ENCODE results near the gene EIF2B2. TPM values are rescaled to one million over a fixed set of nuclear protein-coding genes. Genes with fewer than 3 reads are reported as not detected.

Gene EIF2B2
- total RNA-seq, 4 donors from 2014 or later: 23.3 to 58.0 (median 45.9) TPM

DNA sequence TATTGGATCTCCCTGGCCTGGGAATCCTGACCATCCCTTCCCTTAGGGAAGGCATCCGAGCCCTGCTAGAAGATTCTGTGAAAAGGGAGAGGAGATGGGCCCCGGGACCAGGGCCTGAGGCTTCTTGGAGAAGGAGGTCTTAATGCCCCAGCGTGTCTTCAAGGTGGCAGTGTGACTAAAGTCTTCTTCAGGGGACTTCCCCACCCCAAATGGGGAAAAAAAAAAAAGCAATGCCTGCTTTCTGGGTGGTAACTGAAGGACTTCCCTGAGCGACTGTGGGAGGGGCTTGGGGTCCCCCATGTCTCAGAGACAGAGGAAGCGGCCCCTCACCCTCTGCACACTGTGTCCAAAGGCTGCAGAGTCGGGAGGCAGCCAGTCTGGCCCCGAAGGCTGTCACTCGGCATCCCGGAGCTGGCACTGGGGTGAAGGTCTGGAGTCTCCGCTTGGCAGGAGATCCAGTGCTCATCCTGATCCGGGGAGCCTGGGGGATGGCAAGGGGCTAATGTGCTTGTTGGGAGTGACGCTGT is 39.5 kb upstream of the EIF2B2 start:
- Histone ChIP-seq H3K9me3 (no peaks in the 10 kb centered on the region), H3K36me3 (no peaks in the 10 kb centered on the region), H3K27ac (replicated peaks in 1 of 4) (no peak overlapping the region), H3K27me3 (no peaks in the 10 kb centered on the region), H3K4me3 (no peak overlapping the region), H3K4me1 (peaks cover 7 to 23% (median 16%) of the 10 kb centered on the region in 4 donors)
- TF ChIP-seq EP300 (IDR thresholded peaks at IDR 0.05): no peak
- TF ChIP-seq, protein P1, sequence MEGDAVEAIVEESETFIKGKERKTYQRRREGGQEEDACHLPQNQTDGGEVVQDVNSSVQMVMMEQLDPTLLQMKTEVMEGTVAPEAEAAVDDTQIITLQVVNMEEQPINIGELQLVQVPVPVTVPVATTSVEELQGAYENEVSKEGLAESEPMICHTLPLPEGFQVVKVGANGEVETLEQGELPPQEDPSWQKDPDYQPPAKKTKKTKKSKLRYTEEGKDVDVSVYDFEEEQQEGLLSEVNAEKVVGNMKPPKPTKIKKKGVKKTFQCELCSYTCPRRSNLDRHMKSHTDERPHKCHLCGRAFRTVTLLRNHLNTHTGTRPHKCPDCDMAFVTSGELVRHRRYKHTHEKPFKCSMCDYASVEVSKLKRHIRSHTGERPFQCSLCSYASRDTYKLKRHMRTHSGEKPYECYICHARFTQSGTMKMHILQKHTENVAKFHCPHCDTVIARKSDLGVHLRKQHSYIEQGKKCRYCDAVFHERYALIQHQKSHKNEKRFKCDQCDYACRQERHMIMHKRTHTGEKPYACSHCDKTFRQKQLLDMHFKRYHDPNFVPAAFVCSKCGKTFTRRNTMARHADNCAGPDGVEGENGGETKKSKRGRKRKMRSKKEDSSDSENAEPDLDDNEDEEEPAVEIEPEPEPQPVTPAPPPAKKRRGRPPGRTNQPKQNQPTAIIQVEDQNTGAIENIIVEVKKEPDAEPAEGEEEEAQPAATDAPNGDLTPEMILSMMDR (IDR thresholded peaks at IDR 0.05): no peak
- intact Hi-C loops (cut with DNase I): no loop called here
- WGBS: 69% methylated on average over 7 of the region's 12 CpGs
- no peak for DNase-seq (ENCODE audit: extremely low spot score)

GRCh38 chr14:74963705-74964271 is 38.9 kb upstream of the EIF2B2 start:
- no peaks in the 10 kb centered on the region for H3K36me3 ChIP-seq
- H3K27ac ChIP-seq (replicated peaks in 1 of 4): no peak overlapping the region
- H3K9me3 ChIP-seq: no peaks in the 10 kb centered on the region
- intact Hi-C loops (cut with DNase I): no loop called here
- H3K27me3 ChIP-seq: no peaks in the 10 kb centered on the region
- H3K4me3 ChIP-seq: no peak overlapping the region
- no peak for DNase-seq (ENCODE audit: extremely low spot score)
- H3K4me1 ChIP-seq: peaks cover 7 to 26% (median 20%) of the 10 kb centered on the region in 4 donors
- 43% methylated on average over 9 of the region's 9 CpGs for WGBS
- TF ChIP-seq EP300 (IDR thresholded peaks at IDR 0.05): no peak
- TF ChIP-seq, protein P1 (IDR thresholded peaks at IDR 0.05): no peak
- TF ChIP-seq POLR2A (IDR thresholded peaks at IDR 0.05; ENCODE audit: low read depth): no peak
- no peak for TF ChIP-seq POLR2AphosphoS5 (IDR thresholded peaks at IDR 0.05)

- intact Hi-C loops (cut with DNase I): no loop called here
- no peak for TF ChIP-seq POLR2A (IDR thresholded peaks at IDR 0.05; ENCODE audit: low read depth)
- no peak overlapping the region for H3K4me3 ChIP-seq
Observed at GRCh38 chr14:74964787-74965485, 37.8 kb upstream of the EIF2B2 start.

DNA sequence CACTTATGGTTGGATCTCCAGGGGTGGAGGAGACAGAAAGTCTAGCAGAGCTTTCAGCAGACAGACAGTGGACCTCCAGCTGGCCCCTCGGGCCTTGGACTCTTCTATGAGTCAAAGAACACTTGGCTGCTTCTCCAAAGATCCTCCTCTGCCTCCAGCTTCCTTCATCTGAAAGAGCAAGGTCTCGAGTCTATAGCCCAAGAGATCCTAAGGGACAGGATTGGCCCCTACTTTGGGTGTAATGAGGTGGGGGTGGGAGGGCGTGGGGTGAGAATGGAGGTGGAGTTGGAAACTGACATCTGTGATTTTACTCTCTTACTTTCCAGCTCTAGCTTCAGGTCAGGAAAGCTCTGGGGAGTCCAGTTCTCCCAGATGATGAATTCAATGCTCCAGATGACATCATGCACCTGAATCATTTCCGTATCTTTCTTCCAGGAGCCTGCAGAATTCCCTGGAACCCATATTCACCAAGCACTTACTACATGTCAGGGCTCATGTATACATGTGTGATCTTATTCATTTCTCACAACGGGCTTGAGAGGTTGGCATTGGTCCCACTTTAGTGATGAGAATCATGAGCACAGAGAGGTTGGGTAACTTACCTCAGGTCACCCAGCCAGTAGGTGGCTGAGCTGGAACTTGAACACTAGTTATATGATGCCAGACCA is 37.1 kb upstream of the EIF2B2 start:
- no peak for DNase-seq (ENCODE audit: extremely low spot score)
- no peaks in the 10 kb centered on the region for H3K9me3 ChIP-seq
- intact Hi-C loops (cut with DNase I): no loop called here
- H3K36me3 ChIP-seq: no peaks in the 10 kb centered on the region
- H3K27ac ChIP-seq (replicated peaks in 1 of 4): no peak overlapping the region
- H3K27me3 ChIP-seq: no peaks in the 10 kb centered on the region
- WGBS: 72% methylated on average over 5 of the region's 5 CpGs
- H3K4me3 ChIP-seq: no peak overlapping the region
- peaks cover 10 to 34% (median 23%) of the 10 kb centered on the region in 4 donors for H3K4me1 ChIP-seq
- TF ChIP-seq, protein P1 (IDR thresholded peaks at IDR 0.05): no peak
- TF ChIP-seq POLR2AphosphoS5 (IDR thresholded peaks at IDR 0.05) (no peak), EP300 (IDR thresholded peaks at IDR 0.05) (no peak), POLR2A (IDR thresholded peaks at IDR 0.05; ENCODE audit: low read depth) (no peak)

More at GRCh38 chr14:74964787-74965485, 37.8 kb upstream of the EIF2B2 start:
- no peak for DNase-seq (ENCODE audit: extremely low spot score)
- Histone ChIP-seq H3K36me3 (no peaks in the 10 kb centered on the region), H3K27me3 (no peaks in the 10 kb centered on the region), H3K9me3 (no peaks in the 10 kb centered on the region), H3K4me1 (peaks cover 10 to 34% (median 23%) of the 10 kb centered on the region in 4 donors), H3K27ac (replicated peaks in 1 of 4) (no peak overlapping the region)
- WGBS: 78% methylated on average over 3 of the region's 4 CpGs

- H3K27me3 ChIP-seq: no peaks in the 10 kb centered on the region
- H3K9me3 ChIP-seq: no peaks in the 10 kb centered on the region
- H3K36me3 ChIP-seq: no peaks in the 10 kb centered on the region
- H3K27ac ChIP-seq (replicated peaks in 1 of 4): peak overlapping the region in 1 of 4 donors; percentile 2
- no peak overlapping the region for H3K4me3 ChIP-seq
- intact Hi-C loops (cut with DNase I): no loop called here
- 38% methylated on average over 1 of the region's 1 CpG for WGBS
- peaks cover 22 to 40% (median 24%) of the 10 kb centered on the region in 4 donors for H3K4me1 ChIP-seq
- no peak for DNase-seq (ENCODE audit: extremely low spot score)
- TF ChIP-seq POLR2A (IDR thresholded peaks at IDR 0.05; ENCODE audit: low read depth) (no peak), POLR2AphosphoS5 (IDR thresholded peaks at IDR 0.05) (no peak), EP300 (IDR thresholded peaks at IDR 0.05) (no peak)
- TF ChIP-seq, protein P1 (IDR thresholded peaks at IDR 0.05): no peak
Observed at GRCh38 chr14:74968811-74969210, 33.9 kb upstream of the EIF2B2 start.
